A673 (cell line): ENCODE results near the gene GPC6. TPM values are rescaled to one million over a fixed set of nuclear protein-coding genes. Genes with fewer than 3 reads are reported as not detected.

ENCODE experiments used
- BruUV-seq: library from RNA; stranded (reverse); fragments of 400-500 nt; replicated peaks from 2 replicates; lab custom pipeline; 2021; lab: Mats Ljungman, UMichigan
- CTCF ChIA-PET: fragments of 300-600 bp; sonication (Branson Sonifier 250); formaldehyde crosslinking; loops from one replicate; lab custom pipeline; 2022; ENCODE audit warnings: antibody characterized with exemption; lab: Charles Lee
- POLR2A ChIA-PET: fragments of 300-600 bp; sonication (Branson Sonifier 250); formaldehyde crosslinking; loops from one replicate; lab custom pipeline; 2022; ENCODE audit warnings: antibody characterized with exemption; ENCODE audit not compliant: low non-redundant PET; lab: Charles Lee
- DNase-seq: peaks from one replicate; pipeline ENCODE4 v3.0.0-alpha.2; 2015; ENCODE audit warnings: low spot score
- H3K27ac ChIP-seq: fragments of 200-600 bp; sonication (generic); 2 replicates; pipeline ENCODE4 v1.5.1; 2016; ENCODE audit warnings: mixed run types, low read depth, mild to moderate bottlenecking, mixed read lengths, antibody characterized with exemption, low read length; ENCODE audit not compliant: poor library complexity, severe bottlenecking
- H3K27me3 ChIP-seq: fragments of 200-600 bp; sonication (generic); replicated peaks from 2 replicates; pipeline ENCODE4 v1.6.1; 2017; ENCODE audit warnings: mixed run types, low read depth, mild to moderate bottlenecking, mixed read lengths, antibody characterized with exemption, low read length; ENCODE audit not compliant: insufficient read depth, poor library complexity
- H3K36me3 ChIP-seq: fragments of 200-600 bp; sonication (generic); 2 replicates; pipeline ENCODE4 v1.6.1; 2016; ENCODE audit warnings: mixed run types, mild to moderate bottlenecking, mixed read lengths, antibody characterized with exemption, low read length; ENCODE audit not compliant: insufficient read depth, poor library complexity, severe bottlenecking
- H3K4me1 ChIP-seq: fragments of 200-600 bp; sonication (generic); 2 replicates; pipeline ENCODE4 v1.6.1; 2017; ENCODE audit warnings: mixed run types, mild to moderate bottlenecking, mixed read lengths, antibody characterized with exemption, low read length; ENCODE audit not compliant: insufficient read depth, poor library complexity, severe bottlenecking
- H3K4me3 ChIP-seq: fragments of 200-600 bp; sonication (generic); 2 replicates; pipeline ENCODE4 v1.5.1; 2016; ENCODE audit warnings: low read depth, mixed run types, mild to moderate bottlenecking, mixed read lengths, low read length; ENCODE audit not compliant: poor library complexity, severe bottlenecking
- H3K9me3 ChIP-seq: fragments of 200-600 bp; sonication (generic); 2 replicates; pipeline ENCODE4 v1.6.1; 2016; ENCODE audit warnings: mixed run types, low read depth, mild to moderate bottlenecking, mixed read lengths, antibody characterized with exemption, low read length; ENCODE audit not compliant: poor library complexity, severe bottlenecking
- CTCF ChIP-seq: fragments of 300-800, 200-600 bp; sonication (generic); conservative IDR thresholded peaks from 2 replicates; pipeline ENCODE4 v1.5.1; 2017; ENCODE audit warnings: low read depth, mild to moderate bottlenecking, antibody characterized with exemption, low read length, moderate library complexity, mixed read lengths
- EZH2 ChIP-seq: fragments of 200-600 bp; sonication (generic); IDR thresholded peaks from 2 replicates; pipeline ENCODE4 v1.6.1; 2017; ENCODE audit warnings: borderline replicate concordance, low read depth, mild to moderate bottlenecking, mixed read lengths, antibody characterized with exemption, low read length; ENCODE audit not compliant: poor library complexity, severe bottlenecking
- intact Hi-C: fragments of 100-400 bp; cut with micrococcal nuclease; formaldehyde crosslinking; loops from one replicate; pipeline ENCODE4 v1.10.0; 2022; ENCODE audit not compliant: unreplicated experiment
- total RNA-seq: library from RNA; stranded (reverse); gene quantifications from 2 replicates; pipeline ENCODE4 v1.2.3, GENCODE V29; 2021

The GPC6 gene
- total RNA-seq, 1 experiment from 2014 or later, result 23.3 TPM

GRCh38 chr13:93220073-93220472, 6.5 kb upstream of the GPC6 start:
- intact Hi-C loops, result loop anchor here (10.0 kb wide), 1 partner anchor 505 kb away; no protein-coding TSS in a partner anchor
- TF ChIP-seq CTCF (no peak), EZH2 (no peak)
- POLR2A ChIA-PET, result no interaction called here
- H3K4me3 ChIP-seq, result no peak overlapping the region
- no peak overlapping the region for H3K27ac ChIP-seq
- CTCF ChIA-PET, result no interaction called here
- no peaks in the 10 kb centered on the region for H3K9me3 ChIP-seq
- peaks cover 22% of the 10 kb centered on the region for H3K4me1 ChIP-seq
- DNase-seq, result no peak
- no TSS peak for BruUV-seq
- H3K36me3 ChIP-seq, result no peaks in the 10 kb centered on the region
- H3K27me3 ChIP-seq, result no peaks in the 10 kb centered on the region

- POLR2A ChIA-PET, result no interaction called here
Measured at GRCh38 chr13:93222976-93223375, 3.6 kb upstream of the GPC6 start.

GRCh38 chr13:93224535-93224934, 2.1 kb upstream of the GPC6 start:
- intact Hi-C loops, result loop anchor here (10.0 kb wide), 1 partner anchor 510 kb away; no protein-coding TSS in a partner anchor
- Histone ChIP-seq H3K4me3 (no peak overlapping the region), H3K4me1 (peaks cover 23% of the 10 kb centered on the region), H3K27me3 (no peaks in the 10 kb centered on the region), H3K36me3 (no peaks in the 10 kb centered on the region), H3K27ac (no peak overlapping the region), H3K9me3 (no peaks in the 10 kb centered on the region)
- ChIA-PET POLR2A (interaction anchor here (0.7 kb wide), 1 partner anchor 599 kb away, joined by 6 read pairs; no protein-coding TSS in a partner anchor), CTCF (no interaction called here)
- BruUV-seq, result no TSS peak
- no peak for DNase-seq
- TF ChIP-seq EZH2 (no peak), CTCF (no peak)

More at GRCh38 chr13:93222976-93223375, 3.6 kb upstream of the GPC6 start:
- peaks cover 21% of the 10 kb centered on the region for H3K4me1 ChIP-seq
- no peak for DNase-seq
- intact Hi-C loops, result loop anchor here (10.0 kb wide), 1 partner anchor 508 kb away; no protein-coding TSS in a partner anchor
- BruUV-seq, result no TSS peak
- no peak overlapping the region for H3K27ac ChIP-seq
- H3K27me3 ChIP-seq, result no peaks in the 10 kb centered on the region
- H3K36me3 ChIP-seq, result no peaks in the 10 kb centered on the region
- no peak overlapping the region for H3K4me3 ChIP-seq
- no peaks in the 10 kb centered on the region for H3K9me3 ChIP-seq
- CTCF ChIA-PET, result interaction anchor here (0.6 kb wide), 2 partner anchors 25 to 147 kb away, joined by 6 to 10 read pairs; no protein-coding TSS in a partner anchor
- TF ChIP-seq EZH2 (no peak), CTCF (no peak)
